A172 (cell line): ENCODE measurements around the gene SERINC4. TPM values are rescaled to one million over a fixed set of nuclear protein-coding genes. Genes with fewer than 3 reads are reported as not detected.

ENCODE experiments used
- DNase-seq: peaks from one replicate; pipeline ENCODE4 v3.0.0-alpha.2; 2015; ENCODE audit warnings: low spot score
- total RNA-seq: library from RNA; depleted of rRNA; stranded (reverse); fragments of >200 nt; shearing (Covaris generic); gene quantifications from 2 replicates; pipeline ENCODE4 v1.2.3, GENCODE V29; 2014

Gene SERINC4
- total RNA-seq, 1 experiment from 2014 or later: not detected

DNA sequence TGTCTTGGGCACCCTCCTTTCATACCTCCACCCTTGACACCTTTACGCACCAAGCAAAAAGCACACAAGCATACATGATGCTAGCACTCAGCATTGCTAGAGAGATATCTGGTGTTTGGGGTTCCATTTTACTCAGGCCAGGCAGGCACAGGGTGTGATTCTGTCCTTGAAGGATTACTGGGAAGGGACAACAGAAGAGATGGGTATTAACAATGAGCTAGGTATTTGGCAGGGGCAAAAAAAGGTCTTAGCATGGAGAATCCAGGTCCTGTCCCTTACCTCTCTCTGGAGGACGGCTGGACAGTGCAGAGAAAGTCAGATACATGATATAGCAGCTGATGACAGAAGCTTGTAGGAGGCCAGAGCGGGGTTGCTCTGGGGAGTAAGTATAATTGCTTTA is 3.5 kb downstream of the SERINC4 start:
- DNase-seq: no peak

GRCh38 chr15:43795997-43796396 is 4.0 kb downstream of the SERINC4 start:
- no peak for DNase-seq

DNA sequence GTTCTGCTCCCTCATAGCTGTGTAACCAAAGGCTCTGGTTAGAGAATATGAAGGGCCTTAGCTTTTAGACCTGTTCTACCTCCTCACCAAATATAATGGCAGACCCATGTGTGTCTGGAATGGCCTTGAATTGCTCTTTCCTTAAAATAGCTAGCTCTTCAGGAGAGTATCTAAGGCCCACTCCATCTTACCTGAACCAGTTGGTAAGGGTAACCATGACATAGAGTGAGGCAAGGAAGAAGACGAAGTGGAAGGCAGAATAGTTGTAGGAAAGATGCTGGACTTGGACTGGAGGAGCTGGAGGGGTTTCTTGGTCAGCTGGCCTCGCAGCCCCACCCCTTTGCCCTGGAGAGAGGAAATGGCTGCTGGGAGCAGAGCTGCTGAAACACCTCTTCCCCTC is 4.8 kb downstream of the SERINC4 start:
- no peak for DNase-seq

DNA sequence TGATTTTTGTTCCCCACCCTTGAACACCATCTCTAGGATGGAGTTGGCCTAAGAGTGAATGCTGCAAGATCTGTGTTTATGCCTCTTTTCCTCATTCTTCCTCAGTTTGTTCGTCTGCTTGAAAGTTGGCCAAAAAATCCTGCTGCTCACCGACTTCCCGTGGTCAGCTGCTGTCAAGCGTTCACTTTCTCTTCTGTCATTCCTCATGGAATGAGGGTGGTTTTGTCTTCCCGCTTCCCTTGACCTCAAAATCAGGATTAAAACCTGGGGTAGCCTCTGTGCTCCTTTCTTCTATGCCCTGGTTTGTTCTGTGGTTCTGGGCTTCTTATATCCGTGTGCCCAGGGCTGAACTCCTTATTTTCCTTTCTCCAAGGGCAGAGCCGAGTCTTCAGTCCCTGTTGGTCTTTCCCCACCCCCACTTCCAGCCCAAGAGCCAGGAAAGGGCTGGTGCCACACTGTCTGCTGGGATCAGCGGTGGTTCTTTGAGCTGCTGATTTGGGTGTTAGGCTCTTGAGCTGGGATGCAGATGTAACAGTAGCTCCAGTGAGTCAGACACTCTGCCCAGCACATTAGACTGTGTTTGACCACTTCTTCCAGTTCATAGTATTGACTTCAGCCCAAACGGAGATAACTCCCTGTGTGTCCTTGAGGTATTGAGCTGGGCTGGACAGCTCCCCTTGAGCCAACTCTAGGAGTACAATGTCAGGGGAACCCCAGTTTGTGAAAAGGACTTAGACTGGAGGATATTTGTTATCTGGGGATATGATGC is 5.6 kb downstream of the SERINC4 start:
- DNase-seq: peak; percentile 46

GRCh38 chr15:43793647-43794046 is 6.4 kb downstream of the SERINC4 start:
- no peak for DNase-seq

DNA sequence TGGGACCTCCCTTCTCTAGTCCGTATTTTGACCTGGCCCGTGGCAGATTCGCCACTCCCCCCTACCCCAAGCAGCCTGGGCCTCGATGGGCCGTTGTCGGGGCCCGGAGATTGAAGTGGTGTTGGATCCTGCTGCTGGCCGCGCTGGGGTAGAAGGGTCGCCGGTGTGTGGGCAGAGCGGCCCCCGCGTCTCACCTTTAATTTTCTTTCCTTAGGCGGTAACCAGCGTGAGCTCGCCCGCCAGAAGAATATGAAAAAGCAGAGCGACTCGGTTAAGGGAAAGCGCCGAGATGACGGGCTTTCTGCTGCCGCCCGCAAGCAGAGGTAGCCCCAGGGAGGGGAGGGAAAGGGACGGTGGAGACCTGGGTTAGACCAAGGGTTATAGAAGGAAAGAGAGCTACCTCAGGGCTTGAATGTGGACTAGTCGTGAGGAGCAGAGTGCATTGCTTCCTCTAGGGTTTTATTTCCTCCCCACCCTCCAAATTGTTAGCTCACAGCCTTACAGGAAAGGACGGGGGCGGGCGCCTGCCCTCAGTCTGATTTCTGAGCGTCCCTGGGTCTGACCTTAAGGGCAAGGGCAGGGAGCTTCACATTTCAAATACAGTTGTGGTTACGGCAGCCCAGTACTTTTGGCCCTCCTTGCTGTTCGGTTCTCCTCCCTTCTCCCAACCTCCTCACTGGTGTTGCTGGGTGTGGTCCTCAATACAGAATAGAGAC is 7.1 kb downstream of the SERINC4 start:
- no peak for DNase-seq

GRCh38 chr15:43791993-43792760 is 7.8 kb downstream of the SERINC4 start, which contains the start of gene SERF2:
SERF2 (plus strand) TSS chr15:43792320; CDS start chr15:43792377, 57 bp downstream.
- peak; percentile 97 for DNase-seq

DNA sequence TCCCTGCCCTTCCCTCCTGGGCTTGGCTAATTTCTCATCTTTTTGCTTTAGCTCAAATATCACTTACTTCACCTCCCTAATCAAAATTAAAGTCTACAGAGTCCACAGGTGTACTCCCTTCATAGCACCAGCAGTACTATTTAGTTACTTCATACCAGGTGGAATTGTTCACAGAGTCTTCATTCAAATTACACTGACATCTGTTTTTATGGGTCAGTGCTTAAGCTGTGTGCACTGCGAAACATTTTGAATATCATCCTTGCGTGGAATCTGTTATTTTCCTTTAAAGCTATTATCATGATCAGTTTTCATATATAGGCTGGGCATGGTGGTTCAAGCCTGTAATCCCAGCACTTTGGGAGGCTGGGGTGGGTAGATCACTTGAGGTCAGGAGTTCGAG is 10.6 kb downstream of the SERINC4 start:
- no peak for DNase-seq

DNA sequence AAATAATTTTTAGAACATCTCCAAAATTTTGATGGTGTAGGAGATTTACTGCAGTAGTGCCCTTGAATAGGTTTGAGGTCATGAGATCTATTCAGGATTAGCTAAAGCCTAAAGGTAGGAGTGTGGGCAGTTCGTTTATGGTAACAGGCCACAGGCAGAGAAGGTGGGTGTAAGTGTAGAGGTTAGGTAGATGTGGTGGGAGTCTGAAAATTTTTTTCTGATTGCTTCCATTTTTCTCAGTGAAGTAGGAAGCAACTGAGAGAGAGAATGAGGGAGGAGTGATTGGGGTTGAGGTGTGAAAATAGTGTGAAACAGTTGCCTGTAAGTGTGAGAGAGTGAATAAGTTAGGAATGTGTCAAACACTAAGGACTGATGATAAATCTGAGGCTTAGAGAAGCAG is 21.0 kb downstream of the SERINC4 start:
- no peak for DNase-seq

DNA sequence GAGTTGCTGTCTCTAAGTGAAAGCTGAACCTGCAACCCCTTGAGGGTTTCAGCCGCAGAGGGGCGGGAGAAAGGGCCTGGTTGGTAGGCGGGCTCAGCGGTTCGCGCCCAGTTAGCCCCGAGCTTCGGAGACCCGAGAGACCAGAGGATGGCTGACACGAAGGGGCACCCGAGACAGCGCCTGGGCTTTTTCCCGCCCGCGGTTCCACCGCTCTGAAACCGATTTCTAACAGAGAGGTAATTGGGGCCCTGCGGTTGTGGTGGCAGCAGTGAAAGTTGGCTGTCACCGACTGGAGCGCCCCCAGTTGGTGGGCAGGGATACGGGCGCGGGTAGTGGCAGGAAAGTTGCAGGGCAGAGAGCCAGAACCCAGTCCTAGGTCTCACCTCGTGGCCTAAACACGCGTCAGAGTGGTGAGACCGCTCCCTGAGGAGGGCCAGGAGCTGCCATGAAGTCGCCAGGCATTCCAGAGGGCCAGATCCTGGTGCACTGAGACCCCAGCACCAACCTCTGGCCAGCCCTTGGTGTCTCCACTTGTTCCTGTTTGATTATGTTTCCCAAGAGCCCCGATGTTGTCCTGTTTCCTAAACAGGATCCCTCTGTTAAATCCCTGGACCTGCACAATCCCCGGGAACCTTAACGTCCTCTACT is 22.6 kb downstream of the SERINC4 start:
- DNase-seq: peak; percentile 71

DNA sequence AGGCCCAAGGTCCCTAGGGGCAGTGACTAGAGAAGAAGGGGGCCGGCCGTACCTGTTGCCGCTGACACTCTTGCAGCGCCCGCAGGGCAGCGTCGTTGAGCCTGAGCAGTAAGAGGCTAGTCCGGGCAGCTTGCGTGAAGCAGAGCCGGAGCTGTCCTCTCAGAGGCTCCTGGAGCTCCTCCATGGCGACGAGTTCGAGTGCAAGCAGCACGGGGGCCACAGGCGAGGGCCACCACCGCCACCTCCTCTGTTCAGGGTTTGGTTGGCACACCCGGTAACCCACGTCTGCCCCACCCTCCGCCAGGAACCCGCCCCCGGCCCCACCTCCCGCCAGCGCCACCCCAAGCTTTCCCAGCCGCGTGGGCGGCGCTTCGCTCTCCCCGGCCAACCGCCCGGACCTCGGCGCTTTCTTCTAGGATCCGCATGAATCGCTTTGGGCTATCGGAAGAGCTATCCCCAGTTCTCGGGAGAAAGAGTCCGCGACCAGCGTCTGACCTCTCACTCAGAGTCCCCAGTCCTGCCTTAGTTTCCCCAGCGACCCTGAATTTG is 23.2 kb downstream of the SERINC4 start, which contains the start of gene ELL3:
TSS of gene ELL3 (minus strand) at position 249 of the 549 bp plus-strand sequence. CDS start at position 184, 65 bp downstream.
- no peak for DNase-seq

DNA sequence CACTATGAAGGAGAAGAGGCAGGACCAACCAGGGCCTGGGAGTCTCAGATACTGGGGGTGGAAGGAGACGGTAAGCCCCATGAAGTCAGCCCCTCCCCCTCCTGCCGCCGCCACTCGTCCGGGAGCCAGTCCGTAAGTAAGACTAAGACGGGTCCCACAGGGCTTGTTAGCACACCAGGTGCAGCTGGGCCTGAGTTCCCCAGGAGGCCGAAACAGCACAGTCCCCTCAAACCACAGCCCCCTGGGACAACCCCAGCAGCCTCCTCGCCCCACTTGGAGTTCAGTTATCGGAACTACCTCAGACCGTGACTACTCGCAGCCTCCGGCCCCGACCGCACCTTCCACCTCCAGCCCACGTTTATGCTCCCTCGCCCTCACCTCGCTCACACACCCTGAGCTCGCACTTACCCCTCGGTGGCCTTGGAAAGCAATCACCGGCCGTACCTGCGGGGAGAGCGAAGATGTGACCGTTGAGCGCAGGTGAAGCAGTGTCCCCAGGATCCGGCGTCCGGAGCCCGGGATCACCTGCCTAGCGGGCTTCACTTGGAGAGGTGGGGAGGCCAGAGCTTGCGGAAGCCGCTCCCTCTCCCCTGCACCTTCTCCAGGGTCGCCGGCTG is 23.8 kb downstream of the SERINC4 start:
- no peak for DNase-seq

- peak; percentile 70 for DNase-seq
Observed at GRCh38 chr15:43775411-43775965, 24.5 kb downstream of the SERINC4 start.

DNA sequence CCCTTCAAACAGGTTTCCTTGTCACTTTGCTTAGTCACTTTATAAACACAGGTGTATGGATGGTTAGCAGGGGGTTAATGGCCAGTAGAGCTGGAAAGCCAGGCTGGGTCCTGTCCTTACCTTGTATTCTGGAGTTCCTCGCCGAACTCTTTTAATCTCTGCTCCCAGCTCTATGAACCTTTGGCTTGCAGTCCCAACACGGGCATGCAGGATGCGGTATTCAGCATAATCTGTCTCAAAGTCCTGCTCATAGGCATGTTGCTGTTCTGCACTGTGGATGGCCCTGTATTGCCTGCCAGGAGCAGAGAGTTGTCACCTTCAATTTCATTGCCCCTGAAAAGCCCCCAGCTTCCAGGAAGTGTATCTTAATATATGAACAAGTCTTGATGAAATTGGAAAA is 26.0 kb downstream of the SERINC4 start:
- DNase-seq: no peak

- no peak for DNase-seq
Observed at GRCh38 chr15:43772624-43773023, 27.4 kb downstream of the SERINC4 start.

GRCh38 chr15:43771816-43772215 is 28.2 kb downstream of the SERINC4 start:
- DNase-seq: no peak

- DNase-seq: peak; percentile 57
Observed at GRCh38 chr15:43769584-43770228, 30.3 kb downstream of the SERINC4 start.

- DNase-seq: no peak
Observed at GRCh38 chr15:43763819-43764446, 36.1 kb downstream of the SERINC4 start.

GRCh38 chr15:43762824-43763223 is 37.2 kb downstream of the SERINC4 start:
- DNase-seq: no peak

- no peak for DNase-seq
Observed at GRCh38 chr15:43751885-43752284, 48.1 kb downstream of the SERINC4 start.
